ENCODE measurements around the gene VAMP8. TPM values are rescaled to one million over a fixed set of nuclear protein-coding genes. Genes with fewer than 3 reads are reported as not detected.

VAMP8 gene
- total RNA-seq, 6 experiments from 2014 or later: 0.31 to 0.46 (median 0.35) TPM; not detected in 2

GRCh38 chr2:85594715-85595300 is 17.4 kb downstream of the VAMP8 start:
- H3K9me3 Mint-ChIP-seq: no peaks in the 10 kb centered on the region
- no peak for DNase-seq
- H3K36me3 Mint-ChIP-seq (ENCODE audit: low read depth): peaks cover 4% of the 10 kb centered on the region; the same call in 1 of the 2 replicates
- no peak for TF ChIP-seq CTCF (IDR thresholded peaks at IDR 0.05)
- H3K4me1 Mint-ChIP-seq (ENCODE audit: low read depth): peaks cover 41% of the 10 kb centered on the region
- peaks cover 2% of the 10 kb centered on the region; the same call in 1 of the 2 replicates for H3K27me3 Mint-ChIP-seq (ENCODE audit: insufficient read depth)
- H3K4me3 Mint-ChIP-seq: peak overlapping the region; percentile 96
- peak overlapping the region; percentile 89 for H3K27ac Mint-ChIP-seq

- peaks cover 35% of the 10 kb centered on the region for H3K4me1 Mint-ChIP-seq (ENCODE audit: low read depth)
- peak within 1 kb of the TSS; percentile 89 for H3K27ac Mint-ChIP-seq
- TF ChIP-seq CTCF (IDR thresholded peaks at IDR 0.05): no peak
- H3K27me3 Mint-ChIP-seq (ENCODE audit: insufficient read depth): peaks cover 2% of the 10 kb centered on the region; the same call in 1 of the 2 replicates
- DNase-seq: peak; percentile 99
- peaks cover 4% of the 10 kb centered on the region; the same call in 1 of the 2 replicates for H3K36me3 Mint-ChIP-seq (ENCODE audit: low read depth)
- peak within 1 kb of the TSS; percentile 96 for H3K4me3 Mint-ChIP-seq
- no peaks in the 10 kb centered on the region for H3K9me3 Mint-ChIP-seq
Observed at GRCh38 chr2:85595301-85596025, 18.1 kb downstream of the VAMP8 start, which contains the start of gene RNF181. Gene RNF181 (plus strand): TSS chr2:85595745. CDS start chr2:85595764, 19 bp downstream.

GRCh38 chr2:85596026-85596333 is 18.6 kb downstream of the VAMP8 start:
- Mint-ChIP-seq H3K9me3 (no peaks in the 10 kb centered on the region), H3K27me3 (ENCODE audit: insufficient read depth) (peaks cover 2% of the 10 kb centered on the region; the same call in 1 of the 2 replicates), H3K27ac (peak overlapping the region; percentile 89), H3K4me1 (ENCODE audit: low read depth) (peaks cover 30% of the 10 kb centered on the region), H3K4me3 (peak overlapping the region; percentile 96), H3K36me3 (ENCODE audit: low read depth) (peaks cover 4% of the 10 kb centered on the region; the same call in 1 of the 2 replicates)
- no peak for DNase-seq
- no peak for TF ChIP-seq CTCF (IDR thresholded peaks at IDR 0.05)

- Mint-ChIP-seq H3K36me3 (ENCODE audit: low read depth) (peaks cover under 1% of the 10 kb centered on the region; the same call in 1 of the 2 replicates), H3K27ac (peak overlapping the region; percentile 89), H3K4me1 (ENCODE audit: low read depth) (peaks cover 29% of the 10 kb centered on the region)
Observed at GRCh38 chr2:85596486-85597143, 19.2 kb downstream of the VAMP8 start.

More at GRCh38 chr2:85596486-85597143, 19.2 kb downstream of the VAMP8 start:
- Mint-ChIP-seq H3K9me3 (no peaks in the 10 kb centered on the region), H3K27me3 (ENCODE audit: insufficient read depth) (peaks cover 2% of the 10 kb centered on the region; the same call in 1 of the 2 replicates), H3K4me3 (peak overlapping the region; percentile 96)
- no peak for DNase-seq
- TF ChIP-seq CTCF (IDR thresholded peaks at IDR 0.05): no peak
